ENCODE data around the gene KIF23.
"Not testable (repeated sequence)": the region's sequence is repeated elsewhere in the genome, so short reads cannot be mapped to it uniquely, and the experiment has no call there.

KIF23 gene

GRCh38 chr15:69413822-69414700, at the start of gene KIF23:
KIF23 (plus strand) TSS chr15:69414349; CDS start chr15:69414466, 117 bp downstream.
- Mint-ChIP-seq H3K36me3 (no peaks in the 10 kb centered on the region), H3K4me1 (peaks cover 14% of the 10 kb centered on the region), H3K27me3 (peaks cover 5% of the 10 kb centered on the region), H3K4me3 (peak within 1 kb of the TSS; percentile 90), H3K27ac (peak within 1 kb of the TSS; percentile 70), H3K9me3 (no peaks in the 10 kb centered on the region)

DNA sequence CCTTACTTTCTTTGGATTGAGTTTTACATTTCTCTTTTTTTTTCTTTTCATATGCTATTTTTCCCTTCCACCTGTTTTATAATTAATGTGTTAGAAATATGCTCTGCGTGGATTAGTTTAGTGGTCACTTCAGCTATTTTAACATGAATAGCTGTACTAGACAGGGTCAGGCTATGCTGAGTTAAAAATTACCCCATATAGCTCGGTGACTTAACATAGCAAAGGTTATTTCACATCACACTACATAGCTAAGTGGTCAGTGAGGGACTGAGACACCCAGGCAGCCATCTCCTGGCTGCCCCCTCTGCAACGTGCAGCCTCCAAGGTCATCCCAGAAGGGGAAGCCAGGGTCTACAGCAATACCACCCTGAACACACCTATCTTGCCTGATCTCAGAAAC, 46.9 kb upstream of the KIF23 start:
- H3K27me3 Mint-ChIP-seq = peaks cover 4% of the 10 kb centered on the region
- H3K4me3 Mint-ChIP-seq = no peak overlapping the region
- H3K9me3 Mint-ChIP-seq = no peaks in the 10 kb centered on the region
- no peaks in the 10 kb centered on the region for H3K36me3 Mint-ChIP-seq
- no peak overlapping the region for H3K27ac Mint-ChIP-seq
- H3K4me1 Mint-ChIP-seq = no peaks in the 10 kb centered on the region

DNA sequence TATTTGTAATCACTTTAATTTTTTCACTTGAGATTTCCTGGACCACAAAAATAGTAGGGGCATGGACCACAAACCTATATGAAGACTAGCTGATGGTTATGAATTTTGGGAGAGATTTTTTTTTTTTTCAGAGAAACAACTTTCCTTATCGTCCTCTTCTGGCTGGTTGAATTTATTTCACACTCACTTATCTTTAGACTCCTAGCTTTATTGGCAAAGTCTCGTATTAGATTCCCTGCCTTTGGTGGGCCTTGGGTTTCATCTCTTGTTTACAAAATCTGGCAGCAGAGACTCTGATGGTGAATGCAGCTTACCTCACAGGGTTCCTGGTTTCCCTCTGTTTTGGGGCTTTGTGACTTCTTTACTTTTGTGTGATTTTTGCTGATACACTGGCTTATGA, 44.5 kb upstream of the KIF23 start:
- H3K9me3 Mint-ChIP-seq = no peaks in the 10 kb centered on the region
- no peak overlapping the region for H3K27ac Mint-ChIP-seq
- H3K4me3 Mint-ChIP-seq = no peak overlapping the region
- H3K36me3 Mint-ChIP-seq = no peaks in the 10 kb centered on the region
- peaks cover 4% of the 10 kb centered on the region for H3K27me3 Mint-ChIP-seq
- H3K4me1 Mint-ChIP-seq = no peaks in the 10 kb centered on the region

DNA sequence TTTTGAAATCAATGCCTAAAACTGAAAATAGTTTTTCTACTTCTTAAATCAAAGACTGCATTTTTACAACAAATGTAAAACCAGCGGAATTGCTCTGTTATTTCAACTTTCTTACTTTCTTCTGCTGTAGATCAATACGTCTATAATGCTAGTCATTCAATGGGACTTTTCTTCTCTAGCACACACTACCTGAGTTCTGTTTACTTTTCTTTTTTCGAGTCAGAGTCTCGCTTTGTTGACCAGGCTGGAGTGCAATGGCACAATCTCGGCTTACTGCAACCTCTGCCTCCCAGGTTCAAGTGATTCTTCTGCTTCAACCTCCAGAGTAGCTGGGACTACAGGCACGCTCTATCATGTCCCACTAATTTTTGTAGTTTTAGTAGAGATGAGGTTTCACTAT, 40.7 kb upstream of the KIF23 start:
- no peaks in the 10 kb centered on the region for H3K36me3 Mint-ChIP-seq
- no peak overlapping the region for H3K4me3 Mint-ChIP-seq
- H3K4me1 Mint-ChIP-seq = no peaks in the 10 kb centered on the region
- peaks cover 3% of the 10 kb centered on the region for H3K27me3 Mint-ChIP-seq
- no peaks in the 10 kb centered on the region for H3K9me3 Mint-ChIP-seq
- H3K27ac Mint-ChIP-seq = no peak overlapping the region

GRCh38 chr15:69375151-69375790, 38.9 kb upstream of the KIF23 start:
- no peaks in the 10 kb centered on the region for H3K9me3 Mint-ChIP-seq
- no peaks in the 10 kb centered on the region for H3K36me3 Mint-ChIP-seq
- H3K27me3 Mint-ChIP-seq = peaks cover 3% of the 10 kb centered on the region
- H3K4me3 Mint-ChIP-seq = no peak overlapping the region
- H3K4me1 Mint-ChIP-seq = no peaks in the 10 kb centered on the region
- no peak overlapping the region for H3K27ac Mint-ChIP-seq

GRCh38 chr15:69377216-69377970, 36.8 kb upstream of the KIF23 start:
- Mint-ChIP-seq H3K27ac (no peak overlapping the region), H3K4me1 (no peaks in the 10 kb centered on the region), H3K27me3 (peaks cover 5% of the 10 kb centered on the region), H3K36me3 (no peaks in the 10 kb centered on the region), H3K9me3 (no peaks in the 10 kb centered on the region), H3K4me3 (no peak overlapping the region)

GRCh38 chr15:69380100-69380725, 33.9 kb upstream of the KIF23 start:
- H3K27ac Mint-ChIP-seq = no peak overlapping the region
- H3K36me3 Mint-ChIP-seq = no peaks in the 10 kb centered on the region
- H3K4me1 Mint-ChIP-seq = no peaks in the 10 kb centered on the region
- H3K4me3 Mint-ChIP-seq = no peak overlapping the region
- no peaks in the 10 kb centered on the region for H3K9me3 Mint-ChIP-seq
- H3K27me3 Mint-ChIP-seq = peaks cover 5% of the 10 kb centered on the region

- H3K9me3 Mint-ChIP-seq = no peaks in the 10 kb centered on the region
- no peak overlapping the region for H3K4me3 Mint-ChIP-seq
- H3K27me3 Mint-ChIP-seq = peaks cover 5% of the 10 kb centered on the region
- no peak overlapping the region for H3K27ac Mint-ChIP-seq
- no peaks in the 10 kb centered on the region for H3K4me1 Mint-ChIP-seq
- no peaks in the 10 kb centered on the region for H3K36me3 Mint-ChIP-seq
Observed at GRCh38 chr15:69380726-69381105, 33.4 kb upstream of the KIF23 start.

DNA sequence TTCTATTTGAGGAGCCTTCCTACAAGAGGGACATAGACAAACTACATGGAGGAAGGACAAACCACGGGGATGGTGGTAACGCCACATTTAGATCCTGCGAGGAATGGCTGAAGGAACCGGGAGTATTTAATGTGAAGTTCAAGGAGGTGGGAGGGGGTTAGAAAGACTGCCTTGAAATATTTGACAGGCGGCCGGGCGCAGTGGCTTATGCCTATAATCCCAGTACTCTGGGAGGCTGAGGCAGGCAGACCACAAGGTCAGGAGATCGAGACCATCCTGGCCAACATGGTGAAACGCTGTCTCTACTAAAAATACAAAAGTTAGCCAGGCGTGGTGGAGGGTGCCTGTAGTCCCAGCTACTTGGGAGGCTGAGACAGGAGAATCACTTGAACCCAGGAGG, 32.0 kb upstream of the KIF23 start:
- H3K4me1 Mint-ChIP-seq, H3K4me3 Mint-ChIP-seq, H3K27ac Mint-ChIP-seq, H3K36me3 Mint-ChIP-seq, H3K9me3 Mint-ChIP-seq, H3K27me3 Mint-ChIP-seq: not testable (repeated sequence)

DNA sequence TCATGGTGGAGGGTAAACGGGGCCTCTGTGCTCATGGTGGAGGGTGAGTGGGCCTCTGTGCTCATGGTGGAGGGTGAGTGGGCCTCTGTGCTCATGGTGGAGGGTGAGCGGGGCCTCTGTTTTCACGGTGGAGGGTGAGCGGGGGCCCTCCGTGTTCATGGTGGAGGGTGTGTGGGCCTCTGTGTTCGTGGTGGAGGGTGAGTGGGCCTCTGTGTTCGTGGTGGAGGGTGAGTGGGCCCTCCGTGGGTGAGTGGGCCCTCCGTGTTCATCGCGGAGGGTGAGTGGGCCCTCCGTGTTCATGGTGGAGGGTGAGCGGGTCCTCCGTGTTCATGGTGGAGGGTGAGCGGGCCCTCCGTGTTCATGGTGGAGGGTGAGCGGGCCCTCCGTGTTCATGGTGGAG, 30.1 kb upstream of the KIF23 start:
- H3K4me1 Mint-ChIP-seq, H3K27me3 Mint-ChIP-seq, H3K36me3 Mint-ChIP-seq, H3K4me3 Mint-ChIP-seq, H3K9me3 Mint-ChIP-seq, H3K27ac Mint-ChIP-seq: not testable (repeated sequence)

DNA sequence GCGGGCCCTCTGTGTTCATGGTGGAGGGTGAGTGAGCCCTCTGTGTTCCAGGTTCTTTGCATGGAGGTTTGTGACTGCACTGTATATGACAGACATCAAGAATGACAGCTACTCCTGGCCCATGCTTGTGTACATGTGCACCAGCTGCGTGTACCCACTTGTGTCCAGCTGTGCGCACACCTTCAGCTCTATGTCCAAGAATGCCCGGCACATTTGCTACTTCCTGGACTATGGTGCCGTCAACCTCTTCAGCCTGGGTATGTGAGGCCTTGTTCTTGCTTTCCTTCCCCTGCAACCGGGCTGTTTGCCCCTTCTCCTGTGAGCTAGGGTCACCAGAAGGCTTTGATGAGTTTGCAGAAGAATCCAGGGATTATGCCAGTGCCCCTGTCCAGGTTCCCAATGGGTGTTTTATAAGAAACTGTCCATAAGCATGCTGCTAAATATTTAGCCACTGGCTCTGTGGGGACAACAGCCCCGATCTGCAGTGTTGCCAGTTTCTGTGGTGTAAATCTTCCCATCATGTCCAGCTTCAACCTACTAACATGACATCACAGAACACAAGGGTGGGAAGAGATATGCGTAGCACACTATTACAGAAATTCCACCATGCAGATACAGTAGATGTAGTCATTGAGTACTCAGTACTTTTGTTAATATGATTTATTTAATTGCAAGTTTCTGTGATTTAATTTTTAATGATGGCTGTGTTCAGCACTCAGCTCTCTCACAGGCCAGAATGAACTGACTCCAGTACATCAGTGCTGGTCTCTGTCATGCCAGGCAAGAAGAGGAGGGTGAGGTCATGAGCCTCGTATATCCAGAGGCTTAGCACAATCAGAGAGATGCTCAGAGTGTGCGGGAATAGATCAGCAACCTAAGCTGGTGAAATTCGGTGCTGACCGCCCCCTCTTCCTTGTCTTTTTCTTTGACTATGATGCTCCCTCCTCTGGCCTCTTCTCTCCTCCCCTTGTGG, 29.2 kb upstream of the KIF23 start:
- no peak overlapping the region for H3K4me3 Mint-ChIP-seq
- no peak overlapping the region for H3K27ac Mint-ChIP-seq
- H3K4me1 Mint-ChIP-seq = no peaks in the 10 kb centered on the region
- H3K27me3 Mint-ChIP-seq = peaks cover 3% of the 10 kb centered on the region
- H3K36me3 Mint-ChIP-seq = no peaks in the 10 kb centered on the region
- H3K9me3 Mint-ChIP-seq = no peaks in the 10 kb centered on the region

- Mint-ChIP-seq H3K4me3 (no peak overlapping the region), H3K9me3 (no peaks in the 10 kb centered on the region), H3K27me3 (no peaks in the 10 kb centered on the region), H3K4me1 (no peaks in the 10 kb centered on the region), H3K36me3 (no peaks in the 10 kb centered on the region), H3K27ac (no peak overlapping the region)
Observed at GRCh38 chr15:69385831-69386230, 28.3 kb upstream of the KIF23 start.

DNA sequence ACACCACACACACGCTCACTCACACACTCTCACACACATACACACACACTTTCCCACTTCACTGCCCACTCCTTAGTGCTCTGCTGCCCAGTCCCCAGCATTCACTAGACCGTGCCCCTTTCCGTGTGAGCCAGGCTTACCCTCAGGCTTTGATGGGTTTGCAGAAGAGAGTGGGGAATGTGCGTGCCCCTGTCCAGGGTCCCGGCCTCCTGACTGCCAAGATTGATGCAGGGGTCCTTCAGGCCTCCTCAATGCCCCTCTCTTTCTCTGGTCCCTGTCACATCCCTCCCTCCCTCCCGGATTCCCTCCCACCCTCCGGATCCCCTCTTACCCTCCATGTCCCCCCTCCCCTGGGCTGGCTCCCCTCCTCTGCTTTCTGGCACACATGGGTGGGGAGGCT, 27.9 kb upstream of the KIF23 start:
- H3K36me3 Mint-ChIP-seq = no peaks in the 10 kb centered on the region
- no peak overlapping the region for H3K4me3 Mint-ChIP-seq
- H3K4me1 Mint-ChIP-seq = no peaks in the 10 kb centered on the region
- no peaks in the 10 kb centered on the region for H3K27me3 Mint-ChIP-seq
- H3K9me3 Mint-ChIP-seq = no peaks in the 10 kb centered on the region
- H3K27ac Mint-ChIP-seq = no peak overlapping the region

GRCh38 chr15:69388260-69388705, 25.9 kb upstream of the KIF23 start:
- Mint-ChIP-seq H3K27me3 (no peaks in the 10 kb centered on the region), H3K36me3 (no peaks in the 10 kb centered on the region), H3K27ac (no peak overlapping the region), H3K4me1 (no peaks in the 10 kb centered on the region), H3K9me3 (no peaks in the 10 kb centered on the region), H3K4me3 (no peak overlapping the region)

DNA sequence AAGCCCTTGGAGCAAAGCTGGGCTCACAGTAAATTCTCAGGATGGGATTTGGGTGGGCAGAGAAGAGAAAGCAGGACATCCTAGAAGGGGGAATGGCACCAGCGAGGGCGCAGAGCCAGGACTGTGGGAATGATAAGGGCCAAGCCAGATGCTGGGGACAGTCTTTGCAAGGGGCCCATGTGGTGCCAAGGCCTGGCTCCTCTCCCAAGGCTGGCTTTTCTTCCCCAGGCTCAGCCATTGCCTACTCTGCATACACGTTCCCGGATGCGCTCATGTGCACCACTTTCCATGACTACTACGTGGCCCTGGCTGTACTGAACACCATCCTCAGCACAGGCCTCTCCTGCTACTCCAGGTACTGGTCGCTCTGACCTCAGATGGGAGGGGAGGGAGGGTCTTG, 24.7 kb upstream of the KIF23 start:
- no peak overlapping the region for H3K27ac Mint-ChIP-seq
- H3K27me3 Mint-ChIP-seq = no peaks in the 10 kb centered on the region
- H3K36me3 Mint-ChIP-seq = no peaks in the 10 kb centered on the region
- no peaks in the 10 kb centered on the region for H3K9me3 Mint-ChIP-seq
- peaks cover 2% of the 10 kb centered on the region for H3K4me1 Mint-ChIP-seq
- no peak overlapping the region for H3K4me3 Mint-ChIP-seq

Data from activated naive CD4-positive, alpha-beta T cell treated with anti-CD3 and anti-CD28 coated beads, Interleukin-2, amount 50 U/mL, for 24 hours (primary cell).